B cell (primary cell): Measurements from ENCODE around the gene LAMA2.

Source experiments
- CTCF ChIP-seq: fragments of 200-600 bp; IDR thresholded peaks from one replicate; pipeline ENCODE4 v1.8.0; 2022; ENCODE audit warnings: antibody characterized with exemption, mild to moderate bottlenecking
- EZH2 ChIP-seq: IDR thresholded peaks from 2 replicates; pipeline ENCODE4 v1.6.1; 2012; ENCODE audit warnings: borderline replicate concordance, low read depth, mild to moderate bottlenecking, moderate library complexity, low read length; ENCODE audit not compliant: insufficient read depth, poor library complexity, severe bottlenecking

DNA sequence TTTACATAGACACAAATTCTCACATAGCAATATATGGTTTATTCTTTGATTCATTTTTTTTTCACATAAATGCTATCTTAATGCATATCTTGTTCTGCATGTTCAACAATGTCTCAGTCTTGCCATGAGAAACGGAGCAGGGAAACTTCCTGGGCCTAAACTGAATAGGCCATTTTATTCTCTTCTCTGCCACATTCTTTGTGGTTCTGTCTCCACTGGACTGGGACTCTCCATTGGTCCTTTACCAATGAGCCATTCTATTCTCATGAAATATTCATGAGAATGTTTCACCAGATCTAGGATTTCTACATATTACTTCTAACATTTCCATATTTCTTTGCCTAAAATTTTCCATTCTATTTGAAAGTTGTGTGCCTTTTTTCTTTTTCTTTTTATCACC is 42.8 kb downstream of the LAMA2 start:
- no peak for TF ChIP-seq CTCF
- TF ChIP-seq EZH2 = no peak
